Activated naive CD4-positive, alpha-beta T cell treated with Interleukin-2 at 50 U/mL for 16 hours (primary cell): ENCODE measurements around the gene NKIRAS1.

Experiments
- DNase-seq: peaks from one replicate; pipeline ENCODE4 v3.0.0-alpha.2; 2020

The NKIRAS1 gene

GRCh38 chr3:23916886-23917678 is at the start of gene NKIRAS1, which contains the start of gene RPL15:
NKIRAS1 (minus strand) TSS chr3:23916990; CDS start chr3:23910904, 6,086 bp downstream.
RPL15 (plus strand) TSS chr3:23917132; CDS start chr3:23917860, 728 bp downstream.
- DNase-seq, result peak; percentile 97

- DNase-seq, result no peak
These were observed 49.5 kb upstream of the NKIRAS1 start for GRCh38 chr3:23966328-23966727.

- DNase-seq, result no peak
These were observed 47.9 kb upstream of the NKIRAS1 start for GRCh38 chr3:23964537-23965235.

GRCh38 chr3:23961913-23962312 is 45.1 kb upstream of the NKIRAS1 start:
- DNase-seq, result no peak

- DNase-seq, result no peak
These were observed 44.3 kb upstream of the NKIRAS1 start for GRCh38 chr3:23961066-23961465.

- DNase-seq, result no peak
These were observed 43.9 kb upstream of the NKIRAS1 start for GRCh38 chr3:23960649-23961048.

- DNase-seq, result no peak
These were observed 42.5 kb upstream of the NKIRAS1 start for GRCh38 chr3:23959135-23959900.

- no peak for DNase-seq
These were observed 39.9 kb upstream of the NKIRAS1 start for GRCh38 chr3:23956701-23957100.

GRCh38 chr3:23954144-23954543 is 37.4 kb upstream of the NKIRAS1 start:
- DNase-seq, result no peak

GRCh38 chr3:23953523-23953922 is 36.7 kb upstream of the NKIRAS1 start:
- DNase-seq, result no peak

- DNase-seq, result no peak
These were observed 35.9 kb upstream of the NKIRAS1 start for GRCh38 chr3:23952646-23953045.

- no peak for DNase-seq
These were observed 33.5 kb upstream of the NKIRAS1 start for GRCh38 chr3:23950293-23950692.

- no peak for DNase-seq
These were observed 33.0 kb upstream of the NKIRAS1 start for GRCh38 chr3:23949784-23950183.

GRCh38 chr3:23948761-23949160 is 32.0 kb upstream of the NKIRAS1 start:
- DNase-seq, result no peak

- DNase-seq, result peak; percentile 98
These were observed 29.3 kb upstream of the NKIRAS1 start for GRCh38 chr3:23945913-23946687.

- DNase-seq, result no peak
These were observed 28.8 kb upstream of the NKIRAS1 start for GRCh38 chr3:23945663-23945912.

GRCh38 chr3:23944861-23945662 is 28.3 kb upstream of the NKIRAS1 start, which contains the start of gene NR1D2:
NR1D2 (plus strand) TSS chr3:23945286; CDS start chr3:23945579, 293 bp downstream.
- DNase-seq, result peak; percentile 80

GRCh38 chr3:23944007-23944783 is 27.4 kb upstream of the NKIRAS1 start:
- no peak for DNase-seq

- no peak for DNase-seq
These were observed 25.8 kb upstream of the NKIRAS1 start for GRCh38 chr3:23942546-23942945.

- no peak for DNase-seq
These were observed 24.6 kb upstream of the NKIRAS1 start for GRCh38 chr3:23941440-23941839.

- DNase-seq, result no peak
These were observed 24.0 kb upstream of the NKIRAS1 start for GRCh38 chr3:23940775-23941174.
